HG03432 (cell line): ENCODE measurements around the gene ST6GALNAC3.
A peak's percentile ranks its signal among the peaks of the same experiment; 100 is the strongest.
"Not testable (repeated sequence)": the region's sequence is repeated elsewhere in the genome, so short reads cannot be mapped to it uniquely, and the experiment has no call there.

Experiments
- ATAC-seq: cut with Tn5 transposase; IDR thresholded peaks from one replicate; pipeline ENCODE4 v1.9.1; 2021; ENCODE audit warnings: mild to moderate bottlenecking, moderate library complexity; ENCODE audit not compliant: unreplicated experiment

Gene ST6GALNAC3

DNA sequence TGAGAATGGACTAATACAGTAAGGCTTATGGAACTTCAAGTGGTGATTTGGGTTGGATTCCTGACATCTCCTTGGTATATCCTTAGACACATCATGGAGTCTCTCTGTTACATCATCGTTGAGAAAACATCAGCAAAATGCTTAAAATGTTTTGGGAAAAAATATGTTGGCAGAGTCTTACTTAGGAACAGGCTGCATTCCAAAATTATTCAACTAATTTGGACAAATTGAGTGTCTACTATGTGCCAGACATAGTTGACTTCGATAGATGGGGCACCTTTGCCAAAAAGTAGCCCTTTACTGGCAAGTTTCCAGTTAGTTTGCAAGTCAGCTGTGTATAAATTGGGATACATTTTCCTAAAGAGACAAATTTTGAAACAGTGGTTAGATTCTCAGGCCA is 539.3 kb downstream of the ST6GALNAC3 start:
- no peak for ATAC-seq

DNA sequence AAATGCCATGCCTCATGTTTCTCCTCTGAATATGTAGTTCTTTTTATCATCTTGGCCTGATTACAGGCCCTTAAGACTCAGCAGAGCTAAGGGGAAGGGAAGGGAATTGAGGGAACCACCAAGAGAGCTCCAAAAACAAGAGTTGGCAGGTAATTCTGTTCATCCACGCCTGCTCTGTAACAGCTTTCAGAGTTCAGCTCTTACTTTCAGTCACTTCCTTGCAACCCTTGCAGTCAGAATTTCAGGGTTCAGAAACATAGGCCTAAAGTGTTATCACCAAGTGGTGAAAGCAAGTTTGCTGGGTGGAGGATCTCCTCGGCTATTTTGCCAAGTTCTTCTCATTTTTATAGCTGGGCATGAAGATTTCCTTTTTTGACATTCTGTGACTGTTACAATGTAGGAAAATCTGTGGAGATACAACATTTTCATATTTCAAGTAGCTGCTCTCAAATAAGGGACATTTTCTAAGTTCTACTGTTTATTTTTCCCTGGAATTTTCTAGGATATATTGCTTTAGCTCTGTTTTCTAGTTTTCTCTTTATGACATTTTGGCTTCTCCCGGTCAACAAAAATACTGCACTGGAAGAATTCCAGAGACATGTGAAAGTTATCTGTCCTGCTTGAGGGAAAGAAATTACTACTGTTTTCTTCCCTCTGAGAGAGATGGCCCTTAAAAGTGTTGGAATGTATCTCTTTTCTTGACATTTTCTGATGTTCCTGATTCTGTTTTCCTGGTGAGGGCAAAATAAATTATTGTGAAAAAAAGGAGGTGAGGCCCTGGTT is 540.9 kb downstream of the ST6GALNAC3 start:
- no peak for ATAC-seq

DNA sequence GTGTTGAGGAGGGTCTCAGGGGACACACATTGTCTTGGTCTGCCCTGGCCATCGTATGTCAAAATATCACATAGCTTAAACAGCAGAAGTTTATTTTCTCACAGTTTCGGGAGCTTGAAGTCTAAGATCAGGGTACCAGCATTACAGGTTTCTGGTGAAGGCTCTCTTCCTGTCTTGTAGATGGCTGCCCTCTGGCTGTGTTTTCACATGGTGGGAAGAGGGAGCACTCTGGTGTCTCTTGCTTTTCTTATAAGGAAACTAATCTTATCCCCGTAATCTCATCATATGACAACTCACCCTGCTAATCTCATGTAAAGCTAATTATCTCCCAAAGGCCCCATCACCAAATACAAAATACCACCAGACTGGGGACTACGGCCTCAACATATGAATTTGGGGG is 545.8 kb downstream of the ST6GALNAC3 start:
- no peak for ATAC-seq

DNA sequence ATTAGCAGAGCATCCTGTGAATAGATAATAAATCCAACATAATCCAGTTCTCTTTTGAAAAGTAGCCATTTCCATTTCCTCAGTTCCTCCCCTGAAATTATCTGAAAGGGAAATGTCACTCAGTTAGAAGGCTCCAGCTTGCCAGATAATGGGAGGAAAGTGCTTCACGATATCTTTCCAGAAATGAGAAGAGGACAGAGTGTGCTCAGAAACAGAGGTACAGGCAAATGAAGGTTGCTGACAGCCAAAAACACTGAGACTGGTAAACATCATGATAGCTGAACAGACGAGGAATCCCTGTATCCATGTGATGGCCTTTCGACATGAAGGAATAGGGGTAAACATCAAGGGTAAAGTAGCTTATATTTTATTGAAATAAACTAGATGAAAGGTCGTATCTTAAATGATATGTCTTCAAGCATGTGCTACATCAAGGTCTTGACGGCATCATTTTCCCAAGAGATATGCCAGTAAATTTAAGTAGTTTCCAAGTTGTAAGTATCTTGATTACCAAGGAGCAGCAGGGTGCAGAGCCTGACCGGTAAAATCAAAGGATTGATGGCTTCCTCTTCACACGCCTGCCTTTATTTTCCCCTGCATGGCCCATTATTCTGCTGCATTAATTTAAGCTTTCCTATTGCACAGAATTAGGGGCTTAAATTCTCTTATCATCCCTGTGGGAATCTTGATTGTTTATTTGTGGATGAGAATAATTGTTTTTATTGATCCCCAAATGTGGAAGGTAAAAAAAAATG is 548.4 kb downstream of the ST6GALNAC3 start:
- ATAC-seq, result no peak

DNA sequence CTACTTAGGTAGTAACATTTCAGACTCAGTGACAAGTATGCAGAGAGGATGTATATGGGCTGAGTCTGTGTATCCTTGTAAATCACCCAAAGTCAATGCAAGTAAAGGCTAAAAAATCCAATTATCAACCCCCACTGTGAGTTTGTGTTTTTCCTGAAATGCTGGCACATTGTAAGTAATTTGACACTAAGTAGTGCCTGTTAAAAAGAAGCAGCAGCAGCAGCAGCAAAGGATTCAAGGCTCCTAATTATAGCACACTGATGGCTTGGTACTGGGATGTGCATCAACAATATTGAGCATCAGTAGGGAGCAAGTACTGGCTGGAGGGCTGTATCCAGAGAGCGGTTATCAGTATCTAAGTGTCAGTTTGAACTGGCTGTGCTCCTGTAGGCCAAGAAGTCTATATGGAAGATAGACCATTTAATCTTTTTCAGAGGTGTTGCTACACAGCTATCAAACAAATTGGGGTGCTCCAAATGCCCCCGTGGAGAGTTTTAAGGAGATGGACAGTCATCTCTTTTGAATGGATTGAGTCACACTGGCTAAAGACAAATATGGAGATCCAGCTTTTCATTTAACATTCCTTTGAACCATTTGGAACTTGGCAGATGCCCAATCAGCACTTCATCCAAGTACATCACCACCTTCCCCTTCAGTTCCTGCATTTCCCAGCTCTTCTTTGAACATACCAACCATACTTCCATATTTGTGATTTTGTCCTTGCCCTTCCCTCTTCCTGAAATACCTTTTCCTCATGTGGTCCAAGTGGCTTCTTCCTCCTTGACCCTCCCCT is 551.5 kb downstream of the ST6GALNAC3 start:
- no peak for ATAC-seq

DNA sequence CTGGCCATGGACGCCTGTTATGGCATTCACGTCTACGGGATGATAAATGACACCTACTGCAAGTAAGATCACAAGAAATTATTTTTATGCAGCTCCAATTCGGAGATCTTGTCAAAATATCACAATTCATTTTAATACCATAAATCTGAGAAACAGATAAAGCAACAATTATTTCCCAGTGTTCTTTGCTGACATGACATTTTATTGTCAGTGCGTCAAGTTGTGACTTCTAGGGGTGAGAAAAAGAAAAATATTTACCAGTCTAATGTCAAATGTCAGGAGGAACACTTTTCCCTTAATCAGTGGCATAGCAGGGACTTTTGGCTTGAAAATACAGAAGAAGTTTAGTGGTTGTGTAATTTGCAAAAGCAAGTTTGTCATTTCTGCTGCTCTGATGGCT is 553.0 kb downstream of the ST6GALNAC3 start:
- ATAC-seq, result no peak

DNA sequence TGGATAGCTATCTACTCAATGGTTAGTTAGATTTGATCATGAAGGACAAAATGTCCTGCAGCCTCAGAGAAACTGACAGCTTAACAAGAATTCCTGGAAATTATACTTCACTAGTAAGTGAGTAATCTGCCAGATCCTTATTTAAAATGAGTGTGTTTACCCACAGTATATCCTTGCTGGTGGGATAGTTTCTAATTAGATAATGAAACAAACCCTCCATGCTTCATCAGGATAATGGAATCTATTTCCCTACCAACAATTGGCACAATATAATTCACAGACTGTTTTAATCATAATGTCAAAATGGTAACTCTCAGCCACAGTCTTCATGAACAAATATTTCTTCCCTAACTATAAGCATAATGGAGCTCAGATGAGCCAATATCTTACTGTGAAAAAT is 553.4 kb downstream of the ST6GALNAC3 start:
- ATAC-seq, result no peak

DNA sequence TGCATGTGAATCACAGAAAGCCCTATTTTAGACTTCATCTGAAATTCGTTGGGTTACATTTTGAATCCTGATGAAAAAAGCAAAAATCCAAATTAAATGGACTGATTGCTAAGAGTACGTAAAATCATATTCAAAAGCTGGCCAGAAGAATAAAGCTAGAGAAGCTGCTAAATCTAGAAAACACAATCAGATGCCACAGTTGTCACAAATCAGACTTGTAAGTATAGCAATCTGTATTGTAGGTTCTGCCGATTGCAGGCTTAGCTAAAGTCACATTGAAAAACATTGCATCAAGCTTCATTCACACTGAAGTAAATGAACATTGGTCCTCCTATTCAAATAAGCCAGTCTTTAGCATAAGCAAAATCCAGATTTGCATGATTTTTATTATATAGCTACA is 557.6 kb downstream of the ST6GALNAC3 start:
- no peak for ATAC-seq

DNA sequence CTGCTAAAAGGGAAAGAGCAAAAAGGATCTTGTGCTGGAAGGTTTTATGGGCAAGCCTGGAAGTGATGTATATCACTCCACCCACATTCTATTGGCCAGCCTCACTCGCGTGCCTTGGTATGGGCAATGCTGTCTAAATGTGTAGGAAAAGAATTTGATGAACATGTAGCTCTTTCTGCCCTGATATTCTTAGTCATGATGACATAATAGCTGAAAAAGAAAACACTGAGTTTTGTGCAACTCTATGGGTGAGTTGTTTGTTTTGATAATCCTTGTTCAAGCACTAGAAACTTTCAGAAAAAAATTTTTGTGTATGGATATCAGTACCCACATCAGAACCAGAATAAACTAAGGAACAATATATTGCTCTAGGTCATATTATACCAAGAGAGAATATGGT is 561.2 kb downstream of the ST6GALNAC3 start:
- ATAC-seq, result no peak

DNA sequence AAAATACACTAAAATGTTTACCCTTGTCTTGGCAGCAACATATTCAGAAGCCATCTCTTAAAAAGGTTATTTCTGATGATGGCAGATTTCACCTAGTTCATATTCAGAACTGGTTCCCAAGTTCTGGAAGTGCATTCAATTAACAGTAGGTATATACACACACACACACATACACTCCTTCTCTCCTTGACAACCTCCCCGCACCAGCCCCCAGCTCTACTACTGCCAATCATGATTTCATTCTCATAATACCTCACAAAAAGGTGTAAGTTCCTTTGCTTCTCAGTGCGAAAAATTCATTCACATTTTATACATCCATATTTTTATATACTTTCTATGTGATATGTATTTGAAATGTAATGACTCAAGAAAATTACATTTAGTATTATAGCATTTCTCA is 564.6 kb downstream of the ST6GALNAC3 start:
- no peak for ATAC-seq

DNA sequence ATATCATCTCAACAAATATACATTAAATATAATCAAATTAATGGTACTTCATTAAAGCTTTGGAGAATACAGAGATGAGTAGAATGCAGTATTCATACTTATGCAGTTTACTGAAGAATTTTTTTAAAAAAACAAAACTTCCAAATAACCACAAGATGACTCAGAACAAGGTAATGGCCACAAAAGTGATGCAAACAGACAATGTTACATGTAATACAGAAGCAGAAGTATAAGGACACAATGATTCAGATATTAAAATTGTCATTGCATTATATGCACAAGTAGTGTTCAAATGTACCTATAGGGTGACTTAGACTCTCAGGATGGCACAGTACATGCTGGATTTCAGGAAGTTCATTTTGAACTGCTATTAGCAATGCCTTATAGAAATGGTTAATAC is 565.5 kb downstream of the ST6GALNAC3 start:
- no peak for ATAC-seq

DNA sequence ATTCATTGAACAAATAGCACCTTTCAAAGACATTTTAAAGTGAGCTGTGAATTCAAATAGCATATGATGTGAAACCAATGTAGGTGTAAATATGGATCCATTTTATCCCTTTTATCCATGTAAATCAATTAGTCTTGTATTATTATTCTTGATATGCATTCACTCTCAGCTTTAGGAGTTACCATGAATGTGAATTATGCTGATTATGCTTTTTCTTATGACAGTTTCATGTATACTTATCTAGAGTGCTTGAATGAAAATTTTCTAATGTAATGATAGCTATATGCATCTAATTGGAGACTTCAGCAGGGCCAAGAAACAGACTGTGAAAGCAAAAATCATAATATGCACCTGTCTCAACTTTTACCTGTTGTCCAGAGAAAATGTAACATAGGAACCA is 566.2 kb downstream of the ST6GALNAC3 start:
- no peak for ATAC-seq

DNA sequence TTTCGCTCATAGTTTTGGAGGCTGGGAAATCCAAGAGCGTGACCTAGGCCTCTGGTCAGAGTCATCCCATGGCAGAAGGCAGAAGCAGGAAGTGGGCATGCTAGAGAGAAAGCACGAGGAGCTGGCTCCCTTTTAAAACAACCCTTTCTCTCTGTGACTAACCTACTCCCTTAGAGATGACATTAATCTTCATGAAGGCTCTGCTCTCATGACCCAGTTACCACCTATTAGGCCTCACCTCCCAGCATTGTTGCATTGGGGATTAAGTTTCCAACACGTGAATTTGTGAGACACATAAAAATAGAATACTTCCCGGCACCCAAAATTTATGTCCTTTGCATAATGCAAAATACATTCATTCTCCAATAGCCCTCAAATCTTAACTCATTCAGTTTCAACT is 569.6 kb downstream of the ST6GALNAC3 start:
- no peak for ATAC-seq

DNA sequence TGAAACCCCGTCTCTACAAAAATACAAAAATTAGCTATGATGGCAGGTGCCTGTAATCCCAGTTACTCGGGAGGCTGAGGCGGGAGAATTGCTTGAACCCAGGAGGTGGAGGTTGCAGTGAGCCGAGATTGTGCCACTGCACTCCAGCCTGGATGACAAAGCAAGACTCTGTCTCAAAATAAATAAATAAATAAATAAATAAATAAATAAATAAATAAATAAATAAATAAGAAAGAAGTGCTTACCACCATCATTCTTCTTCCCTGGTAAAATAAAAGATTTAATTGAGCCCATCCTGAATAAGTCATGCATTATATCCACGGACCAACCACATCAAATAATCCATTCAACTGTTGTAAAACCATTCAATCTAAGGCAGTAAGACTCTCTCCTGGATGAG is 578.3 kb downstream of the ST6GALNAC3 start:
- ATAC-seq, result not testable (repeated sequence)

DNA sequence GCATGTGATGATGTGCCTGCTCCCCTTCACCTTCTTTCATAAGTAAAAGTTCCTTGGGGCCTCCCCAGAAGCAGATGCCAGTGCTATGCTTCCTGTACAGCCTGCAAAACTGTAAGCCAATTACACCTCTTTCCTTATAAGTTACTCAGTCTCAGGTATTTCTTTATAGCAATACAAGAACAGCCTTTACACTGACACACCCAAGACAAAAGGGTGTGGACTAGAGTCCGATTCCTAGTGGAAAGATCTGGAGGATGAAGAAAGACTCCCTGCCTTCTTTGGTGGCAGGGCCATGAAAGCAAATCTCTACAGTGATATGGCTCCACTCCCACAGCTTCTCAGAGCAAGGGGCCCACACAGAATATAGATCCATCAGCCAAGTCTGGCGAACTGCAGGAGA is 583.1 kb downstream of the ST6GALNAC3 start:
- ATAC-seq, result no peak

DNA sequence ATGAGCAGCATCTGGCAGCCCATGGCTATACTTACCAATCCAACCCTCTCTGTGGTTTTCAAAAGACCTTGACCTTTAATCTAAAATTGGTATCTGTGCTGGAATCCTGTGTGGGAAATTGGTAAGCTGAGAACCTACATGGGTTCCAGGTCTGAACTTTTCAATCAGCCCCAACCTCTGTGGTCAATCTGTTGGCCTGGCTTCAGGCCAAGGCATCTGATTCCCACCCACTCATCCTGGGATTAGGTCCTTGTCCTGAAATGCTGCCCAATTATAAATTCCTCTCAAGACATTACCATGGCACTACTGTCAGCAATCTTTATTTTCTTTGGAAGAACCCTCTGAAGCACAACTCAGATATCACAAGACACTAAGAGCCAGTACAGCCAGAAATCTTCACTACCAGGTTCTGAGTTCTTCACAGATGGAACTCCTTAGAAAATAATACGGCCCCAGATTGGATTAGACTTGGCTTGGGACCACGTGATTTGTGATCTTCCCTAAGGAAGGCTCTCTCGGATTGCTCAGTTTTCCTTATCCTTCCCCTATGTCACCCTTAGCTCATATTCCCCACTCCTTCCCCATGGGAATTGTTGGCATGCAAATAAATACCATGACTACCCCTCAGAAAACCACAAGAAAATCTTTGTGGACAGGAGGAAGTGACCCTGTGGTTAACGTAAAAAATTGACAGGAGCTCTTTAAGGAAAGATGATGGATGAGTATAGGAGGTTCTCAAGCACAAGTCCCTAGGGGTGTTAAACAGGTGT is 584.8 kb downstream of the ST6GALNAC3 start:
- ATAC-seq, result no peak

DNA sequence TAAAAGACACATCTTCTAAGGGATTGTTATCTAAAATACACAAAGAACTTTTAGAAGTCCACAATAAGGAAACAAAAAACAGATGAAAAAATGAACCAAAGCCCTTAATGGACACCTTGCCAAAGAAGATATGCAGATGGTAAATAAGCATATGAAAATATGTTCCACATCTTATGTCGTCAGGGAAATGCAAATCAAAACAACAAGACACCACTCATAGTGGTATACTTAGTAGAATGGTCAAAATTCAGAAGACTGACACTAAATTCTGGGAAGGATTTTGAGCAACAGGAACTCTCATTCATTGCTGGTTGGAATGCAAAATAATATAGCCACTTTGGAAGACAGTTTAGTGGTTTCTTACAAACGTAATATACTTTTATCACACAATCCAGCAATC is 587.0 kb downstream of the ST6GALNAC3 start:
- no peak for ATAC-seq

DNA sequence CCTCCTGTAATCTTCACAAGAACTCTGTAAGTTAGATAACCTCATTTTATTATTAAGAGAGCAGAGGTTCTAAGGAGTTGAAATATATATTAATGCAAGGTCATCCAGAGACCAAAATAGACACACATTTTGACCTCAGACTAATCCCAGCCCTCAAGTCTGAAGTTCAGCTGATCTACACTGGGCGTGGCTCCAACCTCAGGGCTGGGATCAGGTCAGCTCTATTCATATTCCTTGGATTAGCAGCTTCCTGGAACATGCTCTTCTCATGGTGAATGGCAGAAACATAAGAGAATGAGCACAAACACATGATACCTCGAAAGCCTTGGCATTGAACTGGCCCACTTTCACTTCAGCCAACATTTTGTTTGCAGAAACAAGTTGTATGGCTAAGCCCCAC is 592.0 kb downstream of the ST6GALNAC3 start:
- no peak for ATAC-seq

DNA sequence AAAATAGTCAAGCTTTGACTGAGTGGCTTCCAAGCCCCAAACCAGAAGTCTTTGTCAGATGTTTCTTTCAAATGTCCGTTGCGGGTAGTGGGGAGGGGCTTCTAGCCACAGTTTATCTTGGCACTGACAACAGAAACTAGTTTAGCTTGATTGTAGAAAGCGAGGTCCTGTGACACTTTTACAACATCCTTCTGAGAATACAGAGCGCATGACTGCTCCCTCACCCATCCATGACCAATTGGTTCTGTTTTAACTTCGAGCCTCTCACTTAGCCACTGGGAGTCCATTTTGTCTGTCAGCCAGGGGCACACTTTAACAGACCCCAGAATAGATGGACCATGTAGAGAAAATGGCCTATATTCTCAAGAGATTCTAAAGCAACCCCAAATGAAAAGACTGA is 593.5 kb downstream of the ST6GALNAC3 start:
- ATAC-seq, result peak; percentile 93

DNA sequence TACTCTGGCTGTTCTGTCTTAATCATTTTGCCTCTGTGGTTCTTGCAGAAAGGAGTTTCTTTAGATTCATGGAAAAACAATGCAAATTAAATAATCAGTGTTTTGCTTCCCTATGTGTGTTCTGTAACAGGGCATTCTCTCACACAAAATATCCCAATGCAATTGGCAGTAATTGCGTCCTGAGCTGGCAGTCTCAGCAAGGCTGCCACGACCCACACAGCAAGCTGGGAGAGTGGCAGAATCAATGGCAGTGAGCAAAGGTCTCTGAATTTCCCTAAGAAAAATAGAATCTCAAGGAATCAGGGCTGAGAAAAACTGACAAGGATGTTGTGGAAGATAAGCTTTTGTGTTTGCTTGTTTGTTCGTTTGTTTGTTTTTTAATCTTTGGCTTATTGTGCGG is 594.6 kb downstream of the ST6GALNAC3 start:
- ATAC-seq, result no peak
